ENCODE measurements around the gene HPGD.

HPGD gene

DNA sequence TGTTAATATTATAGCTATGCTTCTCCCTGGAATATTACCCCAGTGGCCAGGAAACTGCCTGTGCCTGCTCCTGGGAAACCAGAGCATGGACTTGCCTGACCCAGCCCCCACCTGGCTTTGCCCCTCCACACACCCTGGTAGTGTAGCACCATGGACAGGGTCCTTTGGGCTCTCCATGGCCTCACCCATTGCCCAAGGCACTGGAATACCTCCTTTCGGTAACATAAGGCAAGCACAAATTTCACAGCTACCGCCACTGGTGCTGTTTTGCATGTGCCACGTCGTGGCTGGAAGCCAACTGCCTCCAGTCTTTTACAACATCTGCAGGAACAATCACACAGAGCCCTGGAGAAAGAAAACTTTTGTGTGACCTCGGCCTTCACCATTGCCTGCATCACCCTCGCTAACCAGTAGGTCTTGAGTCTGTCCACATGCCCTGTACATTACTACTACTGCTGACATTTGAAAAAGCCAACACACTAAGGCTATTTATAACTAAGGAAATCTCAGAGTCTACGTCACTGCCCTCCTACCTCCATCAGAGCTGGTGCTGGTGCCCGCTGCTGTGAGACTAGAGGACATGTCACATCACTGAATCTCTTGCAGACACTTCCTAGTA is 47.7 kb downstream of the HPGD start:
- DNase-seq (ENCODE audit: low read depth): no peak

DNA sequence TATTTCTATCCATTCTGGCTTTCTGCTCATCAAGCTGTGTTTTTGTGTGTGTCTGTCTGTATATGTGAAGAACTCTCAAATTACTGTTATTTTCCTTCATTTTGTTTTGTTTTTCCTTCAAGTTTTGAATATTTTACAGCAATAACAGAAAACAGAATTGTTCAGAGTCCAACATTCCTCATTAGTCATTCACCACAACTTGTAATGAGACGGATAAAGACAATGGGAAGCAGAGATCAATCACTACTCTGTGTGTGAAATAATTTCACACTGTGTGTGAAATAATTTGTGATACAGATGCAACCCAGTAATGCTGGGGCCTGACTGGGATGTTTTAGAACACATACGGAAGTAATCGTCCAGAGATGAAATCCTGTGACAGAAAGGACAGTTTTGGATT is 55.2 kb downstream of the HPGD start:
- DNase-seq (ENCODE audit: low read depth): no peak

DNA sequence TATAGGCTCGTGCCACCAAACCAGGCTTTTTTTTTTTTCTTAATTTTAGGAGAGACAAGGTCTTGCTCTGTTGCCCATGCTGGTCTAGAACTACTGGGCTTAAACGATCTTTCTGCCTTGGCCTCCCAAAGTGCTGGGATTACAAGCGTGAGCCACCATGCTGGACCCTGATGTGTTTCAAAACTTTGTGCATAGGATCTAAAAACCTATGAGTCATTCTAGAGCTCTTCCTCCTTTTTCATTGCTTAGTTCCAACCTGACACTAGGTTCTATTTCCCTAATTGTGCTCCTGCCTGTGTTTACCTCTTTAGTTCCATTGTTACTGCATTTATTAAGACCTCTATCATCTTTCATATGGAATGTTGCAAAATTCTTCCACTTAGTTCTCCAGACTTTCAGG is 57.3 kb downstream of the HPGD start:
- no peak for DNase-seq (ENCODE audit: low read depth)

DNA sequence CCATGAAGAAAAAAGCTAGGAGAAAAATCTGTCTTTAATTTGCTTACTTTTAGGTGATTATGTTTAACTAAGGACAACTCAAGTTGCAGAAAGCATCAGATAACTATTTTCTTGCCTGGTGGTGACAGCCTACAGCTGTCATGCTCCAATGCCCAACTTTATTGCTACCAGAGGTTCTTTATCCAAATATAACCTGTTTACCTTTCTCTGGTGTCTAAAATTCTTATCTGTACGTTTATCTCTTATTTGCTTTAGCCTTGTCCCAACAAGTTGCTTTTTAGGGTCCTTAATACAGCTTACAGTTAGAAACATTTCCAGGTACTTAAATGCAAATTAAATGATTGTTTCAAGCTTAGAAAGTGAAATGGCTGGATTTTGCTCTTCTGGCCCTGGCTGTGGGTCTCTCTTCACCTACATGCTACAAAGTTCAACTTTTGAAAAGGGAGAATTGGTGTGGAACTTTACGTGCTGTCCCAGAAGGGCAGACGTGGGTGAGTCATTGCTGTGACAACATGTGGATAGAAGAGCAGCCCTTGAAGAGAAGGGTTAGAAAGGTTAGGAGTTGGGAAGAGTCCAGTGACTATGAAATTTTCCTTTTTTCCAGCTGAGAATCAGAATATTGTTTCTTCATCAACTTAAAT is 60.7 kb downstream of the HPGD start:
- no peak for DNase-seq (ENCODE audit: low read depth)

DNA sequence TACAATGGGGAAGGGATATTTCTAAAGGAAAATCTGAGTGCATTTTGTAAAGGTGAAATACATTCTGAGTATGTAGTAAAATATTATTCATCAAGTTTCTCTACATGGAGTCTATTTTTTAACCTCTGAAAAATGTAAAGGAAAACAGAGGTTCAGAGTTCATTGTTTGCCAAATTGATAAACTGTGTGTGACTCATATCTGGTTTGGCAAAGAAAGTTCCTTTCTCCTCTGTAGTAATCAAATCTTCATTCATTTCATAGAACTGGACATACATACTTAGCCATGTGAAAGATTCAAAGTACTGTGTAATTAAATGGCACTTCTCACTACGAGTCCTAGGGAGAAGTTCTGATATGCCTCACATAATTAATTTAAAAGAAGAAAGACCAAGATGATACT is 61.6 kb downstream of the HPGD start:
- DNase-seq (ENCODE audit: low read depth): no peak

DNA sequence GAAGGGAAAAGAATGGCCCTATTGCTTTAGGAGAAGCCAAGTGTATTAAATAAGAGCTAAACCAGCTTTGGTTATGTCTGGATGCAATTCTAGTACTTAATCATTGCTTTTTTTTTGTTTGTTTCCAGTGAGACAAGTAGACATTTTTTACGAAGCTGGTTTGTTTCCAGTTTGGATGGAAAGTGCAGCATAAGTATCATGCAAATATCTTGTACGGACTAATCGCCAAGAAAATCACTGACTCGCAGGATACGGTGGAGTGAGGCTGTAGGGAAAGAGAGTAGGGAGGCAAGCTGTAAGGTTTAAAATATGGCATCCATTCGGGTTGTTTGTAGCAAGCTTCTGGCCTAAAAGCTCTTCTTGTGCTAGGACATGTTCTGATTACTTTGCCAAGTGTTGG is 64.8 kb downstream of the HPGD start:
- DNase-seq (ENCODE audit: low read depth): no peak

DNA sequence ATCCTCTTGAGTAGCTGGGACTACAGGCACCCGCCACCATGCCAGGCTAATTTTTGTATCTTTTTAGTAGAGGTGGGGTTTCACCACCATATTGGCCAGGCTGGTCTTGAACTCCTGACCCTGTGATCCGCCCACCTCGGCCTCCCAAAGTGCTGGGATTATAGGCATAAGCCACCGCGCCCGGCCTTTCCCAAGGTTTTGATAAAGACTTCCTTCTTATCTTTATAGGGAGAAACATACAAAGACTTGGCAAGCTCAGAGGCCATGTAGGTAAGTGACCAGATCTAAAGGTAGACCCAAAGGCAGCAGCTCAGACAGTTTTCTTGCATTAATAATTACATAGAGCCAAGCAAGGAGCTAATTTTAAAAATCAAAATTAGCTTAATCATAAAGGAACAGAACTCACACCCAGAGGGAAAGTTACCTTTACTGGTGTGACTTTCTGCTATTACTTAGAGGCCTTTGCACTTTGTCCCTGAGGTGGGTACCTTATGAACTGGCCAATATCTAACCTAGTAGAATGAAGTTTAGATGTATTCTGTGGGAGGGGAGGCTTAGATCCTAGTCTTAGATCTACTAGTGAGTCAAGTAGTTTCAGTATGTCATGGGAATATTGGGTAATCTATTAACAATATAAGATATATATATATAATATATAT is 67.3 kb downstream of the HPGD start:
- no peak for DNase-seq (ENCODE audit: low read depth)

DNA sequence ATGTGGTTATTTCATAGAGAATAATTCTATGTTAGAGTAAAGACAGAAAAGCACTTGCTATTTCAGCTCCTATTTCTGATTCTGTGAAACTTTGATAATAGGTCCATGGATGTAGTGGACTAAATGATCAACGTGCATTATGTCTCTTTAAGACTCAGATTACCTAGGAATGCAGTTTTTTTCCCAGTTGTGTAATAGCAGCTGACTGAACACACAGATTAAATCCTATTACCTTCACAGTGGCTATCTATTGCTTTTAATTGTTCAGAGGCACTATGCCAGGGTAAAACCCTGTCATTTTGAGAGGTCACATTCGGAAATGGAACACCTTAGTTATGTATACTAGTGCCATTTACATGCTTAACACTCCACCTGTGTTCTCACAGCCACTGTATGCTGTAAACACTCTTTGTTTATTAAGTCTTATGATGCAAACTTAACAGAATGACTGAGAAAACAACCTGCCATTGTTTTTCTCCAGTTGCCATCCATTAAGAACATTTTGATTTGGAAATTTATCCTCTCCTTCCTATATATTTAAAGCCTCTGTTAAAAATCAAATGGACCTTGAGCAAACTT is 70.5 kb downstream of the HPGD start:
- DNase-seq (ENCODE audit: low read depth): no peak

DNA sequence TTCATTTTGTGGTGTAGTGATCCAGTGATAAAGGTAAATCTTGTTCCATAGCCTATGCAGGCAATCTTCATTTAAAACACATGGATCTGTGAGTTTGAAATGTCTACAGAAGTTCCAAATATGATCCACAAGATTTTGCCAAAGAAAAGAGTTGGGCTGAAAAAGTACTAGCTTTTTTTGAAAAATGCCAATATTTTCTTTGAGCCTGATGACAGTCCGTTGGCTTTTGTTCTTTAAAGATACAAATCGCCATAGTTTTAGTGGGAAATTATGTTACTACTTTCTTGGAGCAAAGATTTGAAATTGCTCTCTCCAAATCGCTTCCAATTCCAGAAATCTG is 71.5 kb downstream of the HPGD start:
- no peak for DNase-seq (ENCODE audit: low read depth)

DNA sequence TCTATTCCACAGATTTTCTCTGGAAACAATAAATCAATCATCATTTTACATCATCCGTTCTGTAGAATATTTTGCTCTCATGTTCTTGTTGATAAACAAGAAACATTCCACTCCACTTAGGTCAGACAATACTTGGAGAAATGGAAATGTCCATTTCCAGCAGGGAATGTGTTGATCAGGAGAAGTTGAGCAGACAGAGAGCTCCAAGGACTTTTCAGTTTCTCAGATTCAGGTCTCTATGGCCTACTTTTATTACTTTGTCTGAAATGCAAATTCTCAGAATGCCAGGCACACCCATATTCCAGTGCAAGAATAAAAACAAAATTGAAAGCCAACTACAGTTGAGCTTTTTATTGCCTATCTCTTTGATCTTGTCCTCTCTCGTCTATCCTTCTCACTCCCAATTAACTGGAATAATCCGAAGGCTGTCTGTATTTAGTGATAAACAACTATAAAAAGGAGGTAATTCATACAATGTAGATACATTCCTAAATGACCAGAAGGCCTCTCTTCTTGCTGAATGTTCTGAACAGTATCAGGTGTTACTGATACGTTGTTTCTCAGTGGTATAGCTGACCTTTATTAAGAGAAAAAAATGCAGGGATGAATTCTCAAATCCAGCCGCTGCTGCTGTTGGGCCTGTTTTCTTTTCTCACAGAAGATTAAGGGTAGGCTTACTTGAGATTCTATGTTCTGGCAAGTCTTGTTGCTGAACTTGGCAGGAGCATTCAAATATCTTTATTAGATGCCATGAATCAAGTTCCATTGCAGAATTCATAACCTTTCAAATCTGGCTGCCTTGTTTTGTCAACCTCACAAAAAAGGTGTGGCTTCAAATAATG is 72.1 kb downstream of the HPGD start:
- DNase-seq (ENCODE audit: low read depth): no peak

DNA sequence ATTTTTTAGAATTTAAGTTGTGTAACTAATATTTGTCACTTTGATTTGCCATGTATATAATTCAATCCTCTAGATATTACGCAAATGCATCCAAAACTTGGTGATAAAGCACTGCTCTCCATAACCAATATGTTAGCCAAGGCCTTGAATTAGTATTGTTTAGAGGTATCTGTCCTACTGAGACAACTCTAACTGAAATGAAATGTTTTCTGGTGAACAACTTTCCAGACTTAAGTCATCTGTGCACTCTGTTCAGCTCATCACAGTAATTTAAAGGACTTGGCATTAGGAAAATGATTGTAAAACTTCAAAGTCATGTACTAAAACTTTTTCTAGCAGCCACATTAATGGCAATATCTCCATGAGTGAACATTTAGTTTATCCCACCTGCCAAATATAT is 73.1 kb downstream of the HPGD start:
- no peak for DNase-seq (ENCODE audit: low read depth)

DNA sequence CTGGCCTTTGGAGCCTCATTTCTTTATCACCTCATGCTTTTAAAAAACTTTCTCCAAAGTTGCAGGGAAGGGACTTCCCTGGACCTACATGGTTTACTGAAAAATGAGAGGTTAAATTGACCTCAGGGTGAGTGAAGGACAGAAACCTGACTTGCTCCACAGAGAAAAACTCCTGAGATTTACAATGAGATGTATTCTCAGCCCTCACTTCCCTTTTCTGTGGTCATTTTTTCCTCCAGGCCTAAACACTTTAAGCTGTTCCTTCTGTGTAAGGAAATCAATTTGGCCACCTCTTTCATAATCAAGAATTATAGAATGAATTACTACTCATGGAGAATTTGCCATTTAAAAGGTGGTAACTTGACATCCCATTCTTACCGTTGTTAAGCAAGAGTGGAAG is 77.9 kb downstream of the HPGD start:
- DNase-seq (ENCODE audit: low read depth): no peak

All from fibroblast of gingiva (primary cell).